RWPE2 (cell line): ENCODE results near the gene LRRC59.

Source experiments
- ATAC-seq: fragments of 200-7000 bp; cut with Tn5 transposase; 3 replicates; pipeline ENCODE4 v1.9.1; 2021; ENCODE audit warnings: low read depth
- DNase-seq: peaks from one replicate; pipeline ENCODE4 v3.0.0-alpha.2; 2020; ENCODE audit warnings: low spot score
- H3K27ac ChIP-seq: fragments of 450-650 bp; 2 replicates; pipeline ENCODE4 v1.5.1; 2017; ENCODE audit warnings: mild to moderate bottlenecking; ENCODE audit not compliant: poor library complexity, severe bottlenecking
- H3K27me3 ChIP-seq: fragments of 250-450 bp; sonication (Bioruptor Pico); 2 replicates; pipeline ENCODE4 v1.5.1; 2021; ENCODE audit warnings: mild to moderate bottlenecking, moderate library complexity; ENCODE audit not compliant: insufficient read depth, poor library complexity, severe bottlenecking
- H3K36me3 ChIP-seq: fragments of 250-450 bp; sonication (Bioruptor Pico); 2 replicates; pipeline ENCODE4 v1.5.1; 2020; ENCODE audit warnings: low read depth, mild to moderate bottlenecking, moderate library complexity
- H3K4me1 ChIP-seq: fragments of 250-450 bp; sonication (Bioruptor Pico); 2 replicates; pipeline ENCODE4 v1.5.1; 2021; ENCODE audit warnings: mild to moderate bottlenecking, moderate library complexity; ENCODE audit not compliant: insufficient read depth, poor library complexity, severe bottlenecking
- H3K4me3 ChIP-seq: fragments of 250-450 bp; sonication (Bioruptor Pico); 2 replicates; pipeline ENCODE4 v1.5.1; 2021; ENCODE audit warnings: mild to moderate bottlenecking, moderate library complexity; ENCODE audit not compliant: severe bottlenecking
- H3K9me3 ChIP-seq: fragments of 250-450 bp; sonication (Bioruptor Pico); 2 replicates; pipeline ENCODE4 v1.5.1; 2021; ENCODE audit warnings: mild to moderate bottlenecking, moderate library complexity; ENCODE audit not compliant: severe bottlenecking
- CTCF ChIP-seq: fragments of 450-650 bp; IDR thresholded peaks from one replicate; pipeline ENCODE4 v1.5.1; 2017; ENCODE audit warnings: mild to moderate bottlenecking, moderate library complexity; ENCODE audit not compliant: poor library complexity, severe bottlenecking

LRRC59 gene

GRCh38 chr17:50358177-50358576, 39.1 kb downstream of the LRRC59 start:
- TF ChIP-seq CTCF: no peak
- no peak for ATAC-seq

GRCh38 chr17:50356892-50357510, 40.3 kb downstream of the LRRC59 start:
- no peaks in the 10 kb centered on the region for H3K4me1 ChIP-seq
- no peaks in the 10 kb centered on the region for H3K9me3 ChIP-seq
- H3K27ac ChIP-seq: no peak overlapping the region
- no peaks in the 10 kb centered on the region for H3K27me3 ChIP-seq
- peaks cover 78% of the 10 kb centered on the region for H3K36me3 ChIP-seq
- ATAC-seq (no peak), DNase-seq (no peak)
- H3K4me3 ChIP-seq: no peak overlapping the region
- TF ChIP-seq CTCF: no peak

More at GRCh38 chr17:50358177-50358576, 39.1 kb downstream of the LRRC59 start:
- H3K27ac ChIP-seq: no peak overlapping the region
- H3K4me3 ChIP-seq: no peak overlapping the region
- H3K4me1 ChIP-seq: no peaks in the 10 kb centered on the region
- DNase-seq: no peak
- H3K9me3 ChIP-seq: no peaks in the 10 kb centered on the region
- no peaks in the 10 kb centered on the region for H3K27me3 ChIP-seq
- peaks cover 66% of the 10 kb centered on the region for H3K36me3 ChIP-seq

- Histone ChIP-seq H3K27ac (no peak overlapping the region), H3K4me1 (no peaks in the 10 kb centered on the region), H3K9me3 (no peaks in the 10 kb centered on the region), H3K27me3 (no peaks in the 10 kb centered on the region), H3K4me3 (no peak overlapping the region), H3K36me3 (peaks cover 80% of the 10 kb centered on the region)
- DNase-seq: no peak
- TF ChIP-seq CTCF: no peak
- no peak for ATAC-seq
Observed at GRCh38 chr17:50356418-50356817, 40.9 kb downstream of the LRRC59 start.

- no peak for ATAC-seq
- Histone ChIP-seq H3K4me3 (no peak overlapping the region), H3K27ac (no peak overlapping the region), H3K4me1 (no peaks in the 10 kb centered on the region), H3K36me3 (peaks cover 80% of the 10 kb centered on the region), H3K9me3 (no peaks in the 10 kb centered on the region), H3K27me3 (no peaks in the 10 kb centered on the region)
- no peak for TF ChIP-seq CTCF
- no peak for DNase-seq
Observed at GRCh38 chr17:50355701-50356341, 41.5 kb downstream of the LRRC59 start.

- ATAC-seq (no peak), DNase-seq (no peak)
- Histone ChIP-seq H3K4me1 (no peaks in the 10 kb centered on the region), H3K9me3 (no peaks in the 10 kb centered on the region), H3K27me3 (no peaks in the 10 kb centered on the region), H3K27ac (no peak overlapping the region), H3K36me3 (peaks cover 80% of the 10 kb centered on the region), H3K4me3 (no peak overlapping the region)
- TF ChIP-seq CTCF: no peak
Observed at GRCh38 chr17:50355336-50355700, 42.0 kb downstream of the LRRC59 start.
